CD4-positive, alpha-beta T cell treated with Interferon gamma for 1 hour (primary cell): ENCODE measurements around the gene ABCA2.
A peak's percentile ranks its signal among the peaks of the same experiment; 100 is the strongest.
"Not testable (repeated sequence)": the region's sequence is repeated elsewhere in the genome, so short reads cannot be mapped to it uniquely, and the experiment has no call there.

Source experiments
- DNase-seq: peaks from one replicate; pipeline ENCODE4 v3.0.0-alpha.2; 2020

ABCA2 gene

DNA sequence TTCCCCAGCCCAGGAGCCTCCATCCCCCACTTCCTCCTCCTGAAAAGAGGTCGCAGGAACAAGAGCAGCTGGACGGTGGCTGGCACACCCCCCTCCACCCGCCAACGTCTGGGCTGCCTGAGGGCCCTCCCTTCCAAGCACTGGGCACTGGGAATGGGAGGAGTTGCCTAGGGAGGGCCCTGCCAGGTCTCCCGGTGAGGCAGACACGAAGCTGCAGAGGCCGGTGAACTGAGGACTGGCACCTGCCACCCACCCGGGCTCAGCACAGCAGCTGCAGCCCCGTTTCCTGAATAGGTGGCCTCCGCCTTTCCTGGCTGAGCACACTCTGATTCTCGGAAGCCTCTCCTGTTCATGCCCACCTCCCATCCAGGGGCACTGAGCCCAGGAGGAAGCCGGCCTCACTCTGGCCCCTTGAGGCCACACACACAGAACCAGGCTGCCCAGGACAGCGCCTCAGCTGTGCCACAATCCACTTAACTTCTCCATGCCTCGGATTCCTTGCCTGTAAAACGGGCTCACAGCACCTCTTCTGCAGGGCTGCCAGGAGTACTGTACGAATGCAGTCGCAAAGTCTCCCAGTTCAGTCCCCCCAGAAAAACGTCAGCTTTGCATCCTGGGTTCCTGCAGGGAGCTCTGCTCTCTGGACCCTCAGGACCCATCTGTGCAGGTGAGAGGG, 16.6 kb upstream of the ABCA2 start:
- DNase-seq: no peak

DNA sequence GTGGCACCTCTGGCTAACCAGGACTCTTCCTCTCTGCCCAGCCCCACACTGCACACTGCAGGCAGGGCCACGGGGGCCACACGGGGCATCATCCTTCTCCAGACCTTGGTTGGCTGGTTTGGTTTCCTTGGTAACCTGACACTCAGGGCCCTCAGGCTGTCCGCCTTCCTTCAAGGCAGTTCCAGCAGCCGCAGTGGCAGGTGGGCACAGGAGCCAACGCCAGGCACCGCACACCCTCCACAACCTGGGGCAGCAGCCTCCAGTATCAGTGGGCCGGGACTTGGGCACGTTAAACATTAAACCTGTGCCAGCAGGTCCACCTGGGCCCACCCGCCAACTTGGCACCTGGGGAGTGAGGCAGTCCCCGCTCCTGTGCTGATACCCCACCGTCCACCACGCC, 16.0 kb upstream of the ABCA2 start:
- DNase-seq: no peak

DNA sequence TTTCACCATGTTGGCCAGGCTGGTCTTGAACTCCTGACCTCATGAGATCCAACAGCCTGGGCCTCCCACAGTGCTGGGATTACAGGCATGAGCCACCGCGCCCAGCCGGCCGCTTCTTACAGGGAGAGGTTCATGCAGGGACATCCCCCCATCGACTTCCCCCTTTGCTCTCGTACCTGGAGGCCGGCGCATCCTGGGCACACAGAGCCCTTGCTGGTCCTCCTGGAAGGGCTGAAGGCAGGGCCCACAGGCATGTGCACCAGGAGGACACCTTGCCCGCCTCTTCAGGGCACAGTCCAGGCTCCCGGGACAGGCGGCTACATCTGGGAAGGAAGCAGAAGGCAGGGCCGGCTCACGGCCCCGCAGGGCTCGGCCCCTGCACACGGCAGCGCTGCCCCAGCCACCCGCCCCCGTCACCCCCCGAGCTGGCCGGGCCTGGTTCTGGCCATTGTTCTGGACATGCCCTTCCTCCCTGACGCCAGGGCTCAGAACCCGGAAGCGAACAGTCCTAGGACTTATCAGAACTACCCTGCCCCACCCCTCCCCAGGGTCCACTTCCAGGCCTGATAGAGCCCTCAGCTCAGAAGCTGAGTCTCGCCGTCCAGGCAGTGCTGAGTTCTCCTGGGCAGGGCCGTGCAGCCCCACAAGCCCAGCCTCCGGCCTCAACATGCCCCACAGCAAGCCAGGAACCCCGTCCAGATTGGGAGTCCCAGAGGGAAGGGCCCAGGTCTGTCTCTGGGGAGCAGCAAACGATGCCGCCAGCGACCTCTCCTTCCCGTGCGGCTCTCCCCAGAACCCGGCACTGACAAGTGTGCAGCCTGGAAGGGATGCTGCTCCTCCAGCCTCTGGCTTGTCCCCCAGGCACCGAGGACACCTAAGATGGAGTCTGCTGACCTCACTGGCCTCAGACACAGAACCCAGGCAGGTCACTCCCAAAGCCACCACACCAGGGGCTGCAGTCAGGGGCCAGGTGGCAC, 15.0 kb upstream of the ABCA2 start:
- no peak for DNase-seq

DNA sequence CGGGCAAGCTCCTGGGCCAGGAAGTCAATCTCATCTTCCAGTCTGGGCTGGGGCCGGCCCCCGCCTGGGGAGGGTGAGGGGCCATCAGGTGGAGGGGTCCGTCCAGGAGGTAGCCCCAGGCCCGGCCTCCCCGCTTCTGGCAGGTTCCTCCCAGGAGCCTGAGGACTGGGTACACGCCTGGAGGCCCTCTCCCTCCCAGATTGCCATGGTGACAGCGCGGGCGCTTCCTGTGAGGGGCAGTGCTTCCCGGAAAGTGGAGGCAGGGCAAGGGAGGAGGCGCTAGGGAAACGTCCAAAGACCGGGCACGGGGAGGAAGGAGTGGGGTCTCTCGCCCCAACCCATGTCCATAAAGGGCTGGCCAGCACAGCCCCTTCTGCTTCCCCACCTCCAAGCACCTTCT, 13.1 kb upstream of the ABCA2 start:
- DNase-seq: no peak

DNA sequence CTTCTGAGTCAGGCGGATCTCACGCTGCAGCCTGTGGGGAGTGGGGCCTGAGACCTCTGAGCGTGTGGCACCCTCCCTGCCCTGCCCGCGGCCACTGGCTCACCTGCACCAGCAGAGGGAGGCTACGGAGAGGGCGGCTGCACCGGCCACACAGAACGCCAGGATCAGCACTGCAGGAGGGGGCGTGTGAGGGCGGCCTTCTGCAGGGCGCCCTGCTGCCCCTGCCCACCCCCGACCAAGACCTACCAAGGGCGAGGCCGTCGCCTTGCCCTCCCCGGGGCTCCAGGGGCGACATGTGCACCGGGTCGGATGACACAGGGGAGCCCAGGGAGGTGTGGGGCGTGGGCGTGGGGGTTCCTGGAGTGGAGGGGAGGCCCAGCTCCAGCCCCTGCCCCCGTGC, 12.5 kb upstream of the ABCA2 start:
- no peak for DNase-seq

DNA sequence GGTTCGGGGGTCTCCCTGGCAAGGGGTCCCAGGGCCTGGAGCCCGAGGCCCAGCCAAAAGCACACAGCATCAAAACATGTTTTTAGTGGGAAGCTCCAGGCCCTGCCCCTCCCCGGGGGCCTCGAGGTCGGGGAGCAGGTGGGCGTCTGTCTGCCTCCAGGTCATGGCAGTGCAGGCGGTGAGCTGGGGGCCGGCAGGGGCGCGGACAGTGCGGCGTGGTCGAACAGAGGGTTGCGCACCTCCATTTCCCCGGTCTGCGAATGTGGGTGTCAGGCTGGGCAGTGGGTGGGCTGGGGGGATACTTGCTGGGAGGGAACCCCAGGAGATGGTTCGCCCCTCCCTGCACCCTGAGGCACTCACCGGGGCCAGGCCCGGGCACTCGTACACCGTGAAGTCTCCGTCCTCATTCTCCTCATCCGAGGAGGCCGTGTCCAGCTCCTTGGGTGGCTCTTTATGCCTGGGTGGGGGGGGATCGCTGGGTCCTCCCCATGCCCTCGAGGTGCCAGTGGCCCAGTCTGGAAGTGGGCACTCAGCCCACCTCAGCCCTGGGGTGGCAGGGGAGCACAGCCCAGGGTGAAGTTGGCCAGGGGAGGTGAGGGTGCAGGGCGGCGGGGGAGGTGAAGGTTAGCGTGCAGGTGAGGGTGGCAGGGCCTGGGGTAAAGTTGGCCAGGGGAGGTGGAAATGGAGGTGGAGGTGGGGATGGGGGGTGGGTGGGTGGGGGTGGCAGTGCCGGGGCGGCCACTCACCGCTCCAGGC, 11.8 kb upstream of the ABCA2 start:
- no peak for DNase-seq

DNA sequence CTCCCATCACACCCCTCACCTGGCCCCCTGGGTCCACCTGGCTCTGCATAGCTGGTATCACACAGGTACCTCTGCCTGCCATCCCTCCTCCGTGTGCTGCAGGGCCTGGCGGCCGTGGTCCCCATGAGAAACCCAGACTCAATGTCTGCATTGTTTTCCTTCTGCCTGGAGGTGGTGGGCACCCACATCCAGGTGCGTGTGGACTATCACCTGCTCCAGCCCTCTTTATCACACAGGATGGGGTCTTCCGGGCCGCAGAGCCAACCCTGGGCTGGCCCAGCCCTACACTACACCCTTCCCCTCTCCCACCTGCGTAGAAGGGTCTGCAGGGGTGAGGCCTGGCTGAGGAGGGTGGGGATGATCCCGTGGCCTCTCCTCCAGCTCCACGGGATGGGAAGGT, 10.9 kb upstream of the ABCA2 start:
- no peak for DNase-seq

DNA sequence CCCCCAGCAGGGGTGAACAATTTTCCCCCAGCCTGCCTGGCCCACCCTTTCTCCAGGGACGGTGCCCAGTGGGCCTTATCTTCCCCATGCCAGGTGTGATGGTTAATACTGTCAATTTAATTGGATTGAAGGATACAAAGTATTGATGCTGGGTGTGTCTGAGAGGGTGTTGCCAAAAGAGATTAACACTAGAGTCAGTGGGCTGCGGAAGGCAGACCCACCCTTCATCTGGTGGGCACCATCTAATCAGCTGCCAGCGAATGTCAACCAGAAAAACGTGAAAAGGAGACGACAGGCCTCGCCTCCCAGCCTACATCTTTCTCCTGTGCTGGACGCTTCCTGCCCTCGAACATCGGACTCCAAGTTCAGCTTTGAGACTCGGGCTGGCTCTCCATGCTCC, 9.4 kb upstream of the ABCA2 start:
- no peak for DNase-seq

DNA sequence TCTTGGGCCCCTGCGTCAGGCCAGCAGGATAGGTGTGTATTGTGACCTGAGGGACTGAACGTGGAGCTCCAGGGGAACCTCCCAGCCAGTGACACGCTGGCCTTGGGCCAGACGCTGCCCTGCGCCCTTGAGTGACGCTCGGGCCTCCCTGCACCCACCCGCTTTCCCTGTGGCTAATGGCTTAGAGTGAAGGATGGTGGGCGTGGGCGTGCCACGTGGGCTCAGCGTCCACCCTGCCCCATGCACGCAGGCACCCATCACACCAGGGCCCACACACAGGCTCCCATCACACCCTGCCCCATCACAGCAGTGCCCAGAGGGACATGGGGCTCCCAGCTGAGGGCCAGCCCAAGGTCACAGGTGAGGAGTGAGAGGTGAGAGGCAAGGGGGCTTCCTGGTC, 9.0 kb upstream of the ABCA2 start:
- DNase-seq: no peak

DNA sequence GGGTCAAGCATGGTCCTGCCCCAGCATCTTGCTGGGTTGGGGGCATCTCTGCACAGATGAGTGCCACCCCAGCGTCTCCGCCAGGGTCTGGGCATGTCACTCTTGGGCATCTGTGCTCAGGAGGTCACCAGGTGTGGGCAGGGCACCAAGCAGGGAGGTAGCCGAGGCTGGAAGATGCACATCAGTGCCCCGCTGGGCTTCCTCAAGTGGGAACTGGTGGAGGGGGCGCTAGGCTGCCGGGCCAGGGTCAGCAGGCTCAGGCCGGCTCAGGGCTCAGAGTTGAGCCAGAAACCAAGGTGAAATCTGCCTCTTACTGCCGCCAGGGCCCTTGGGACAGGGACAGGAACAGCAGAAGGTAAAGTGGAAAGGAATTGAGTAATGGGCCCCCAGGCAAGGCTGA, 7.9 kb upstream of the ABCA2 start:
- DNase-seq: no peak

DNA sequence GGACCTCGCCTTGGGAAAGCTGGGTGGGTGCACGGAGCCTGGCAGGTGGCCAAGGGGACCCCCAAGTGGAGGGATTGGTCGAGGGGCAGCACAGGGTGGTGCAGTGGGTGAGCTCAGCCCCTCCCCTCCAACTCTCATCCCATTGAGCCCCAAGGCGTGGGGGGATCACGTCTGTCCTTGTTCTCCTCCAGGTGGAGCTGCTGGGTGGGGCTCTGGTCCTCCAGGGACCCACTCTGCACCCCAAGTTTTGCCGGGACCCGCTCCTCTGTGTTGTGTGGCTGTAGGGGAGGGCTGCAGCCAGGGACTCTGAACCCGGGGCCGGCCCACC, 7.4 kb upstream of the ABCA2 start:
- no peak for DNase-seq

DNA sequence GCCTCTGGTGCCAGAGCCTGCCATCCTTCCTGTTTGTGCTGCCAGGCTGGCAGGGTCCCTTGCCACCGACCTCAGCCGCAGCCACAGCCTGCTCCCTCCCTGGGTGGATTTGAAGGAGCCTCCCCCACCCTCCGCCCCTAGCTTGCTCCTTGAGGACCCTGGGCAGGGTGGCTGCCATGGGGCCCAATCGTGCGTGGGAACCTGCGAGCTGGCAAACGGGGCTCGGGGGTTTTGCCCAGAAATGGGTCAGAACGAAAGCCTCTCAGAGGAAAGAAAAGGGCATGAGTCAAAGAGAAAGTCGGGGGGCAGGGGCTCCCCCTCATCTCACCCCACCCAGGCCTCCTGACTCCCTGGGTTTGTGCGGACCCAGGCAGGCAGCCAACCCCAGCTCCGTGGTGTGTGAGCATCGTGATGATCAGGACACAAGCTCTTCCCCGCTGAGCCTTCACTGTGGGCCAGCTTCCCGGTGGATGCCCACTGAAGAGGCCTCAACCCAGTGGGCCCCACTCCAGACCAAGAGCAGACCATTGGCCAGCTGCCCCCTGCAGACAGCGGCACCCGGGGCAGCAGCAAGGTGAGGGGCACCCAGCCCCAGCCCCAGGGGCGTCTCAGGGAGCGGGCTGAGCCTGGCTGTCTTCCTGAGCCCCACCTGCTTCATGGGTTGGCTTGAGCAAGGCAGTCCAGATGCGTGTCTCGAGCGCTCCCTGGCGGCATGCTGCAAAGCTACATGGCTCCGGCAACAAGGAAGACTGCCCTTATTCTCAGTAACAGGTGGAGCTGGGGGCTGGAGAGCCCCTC, 6.9 kb upstream of the ABCA2 start:
- DNase-seq: peak; percentile 86

DNA sequence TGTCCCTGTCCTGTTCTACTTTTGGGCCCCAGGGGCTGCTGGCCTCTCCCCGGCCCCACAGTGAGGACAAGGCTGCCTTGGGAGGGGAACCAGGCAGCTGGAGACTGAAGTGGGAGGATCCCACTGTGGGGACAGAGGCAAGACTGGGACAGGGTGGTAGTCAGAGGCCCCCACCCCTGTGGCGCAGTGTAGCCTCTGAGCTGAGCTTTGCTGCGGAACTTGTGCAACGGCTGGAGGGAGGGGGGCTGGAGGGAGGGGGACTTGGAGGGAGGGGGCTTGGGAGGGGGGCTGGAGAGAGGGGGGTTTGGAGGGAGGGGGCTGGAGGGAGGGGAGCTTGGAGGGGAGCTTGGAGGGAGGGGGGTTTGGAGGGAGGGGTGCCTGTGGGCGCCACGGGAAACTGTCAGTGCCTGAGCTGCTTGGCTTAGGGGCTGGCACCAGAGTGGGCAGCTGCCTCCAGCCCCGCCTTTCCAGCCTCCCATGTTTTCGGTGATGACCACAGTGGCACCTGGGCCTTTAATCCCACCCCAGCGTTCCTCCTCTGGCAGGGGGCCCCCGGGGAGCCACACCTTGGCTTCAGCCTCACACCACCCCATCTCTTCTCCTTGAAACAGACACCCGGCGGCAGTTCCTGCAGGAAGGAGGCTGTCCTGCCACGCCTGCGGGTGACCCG, 6.1 kb upstream of the ABCA2 start:
- no peak for DNase-seq

DNA sequence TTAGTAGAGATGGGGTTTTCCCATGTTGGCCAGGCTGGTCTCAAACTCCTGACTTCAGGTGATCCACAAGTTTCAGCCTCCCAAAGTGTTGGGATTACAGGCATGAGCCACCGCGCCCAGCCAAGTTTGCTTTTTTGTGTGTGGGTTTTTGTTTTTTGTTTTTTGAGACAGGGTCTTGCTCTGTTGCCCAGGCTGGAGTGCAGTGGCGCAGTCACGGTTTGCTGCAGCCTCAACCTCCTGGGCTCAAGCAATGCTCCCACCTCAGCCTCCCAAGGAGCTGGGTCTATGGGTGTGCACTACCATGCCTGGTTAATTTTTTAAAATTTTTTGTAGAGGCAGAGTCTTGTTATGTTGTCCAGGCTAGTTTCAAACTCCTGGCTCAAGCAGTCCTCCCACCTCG, 5.4 kb upstream of the ABCA2 start:
- not testable (repeated sequence) for DNase-seq

DNA sequence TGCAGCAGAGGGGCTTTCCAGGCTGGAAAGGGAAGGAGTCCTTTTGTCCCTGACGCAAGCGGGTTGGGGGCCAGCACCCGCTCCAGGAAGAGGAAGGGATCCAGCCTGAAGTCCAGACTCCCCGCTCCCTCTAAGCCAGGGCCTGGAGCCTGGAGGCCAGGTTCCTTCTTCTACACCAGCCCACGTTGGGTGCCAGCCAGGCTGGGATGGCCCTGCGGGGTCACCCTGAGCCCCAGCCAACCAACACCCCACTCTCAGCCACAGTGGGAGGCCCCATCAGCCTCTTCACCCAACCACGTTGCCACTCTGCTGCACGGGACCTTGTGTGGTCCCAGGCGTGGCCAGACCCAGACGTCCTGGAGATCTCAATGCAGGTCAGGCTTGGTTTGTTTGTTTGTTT, 4.8 kb upstream of the ABCA2 start:
- peak; percentile 68 for DNase-seq

DNA sequence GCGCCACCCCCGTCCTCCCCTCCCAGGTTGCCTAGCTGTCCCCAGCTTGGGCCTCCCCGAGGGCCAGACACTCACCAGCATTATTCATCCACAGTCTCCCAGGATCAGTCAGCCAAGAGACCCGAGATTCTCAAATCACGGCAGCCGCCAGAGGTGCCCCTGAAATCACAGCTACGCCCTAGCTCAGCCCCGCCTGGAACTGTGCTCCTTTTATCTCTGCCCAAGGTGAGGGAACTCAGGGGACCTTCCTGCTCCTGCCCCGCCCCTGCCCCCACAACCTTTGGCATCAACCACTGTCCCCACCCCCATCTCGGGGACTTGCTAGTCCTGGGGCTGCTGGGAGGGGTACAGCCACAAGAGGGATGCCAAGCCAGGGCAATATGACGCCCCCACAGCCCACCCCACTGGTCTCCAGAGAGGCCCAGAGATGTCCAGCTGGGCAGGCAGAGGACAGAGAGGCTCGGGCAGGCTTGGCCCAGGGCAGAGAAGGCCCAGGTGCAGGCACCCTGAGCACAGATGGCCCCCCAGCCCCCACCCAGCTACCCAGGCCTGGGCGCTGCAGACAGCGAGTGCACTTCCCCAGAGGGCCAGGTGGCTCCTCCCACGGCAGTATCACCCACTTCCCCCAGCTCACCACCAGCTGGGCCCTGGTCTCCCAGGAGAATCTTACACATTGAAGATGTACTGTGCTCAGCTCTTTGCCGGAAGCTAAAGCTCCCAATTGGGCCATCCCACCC, 4.0 kb upstream of the ABCA2 start, which contains the start of gene FUT7:
Gene FUT7 (minus strand): TSS at position 185 of the 737 bp plus-strand sequence. CDS start 97 bp downstream, at position 88.
- peak; percentile 62 for DNase-seq

DNA sequence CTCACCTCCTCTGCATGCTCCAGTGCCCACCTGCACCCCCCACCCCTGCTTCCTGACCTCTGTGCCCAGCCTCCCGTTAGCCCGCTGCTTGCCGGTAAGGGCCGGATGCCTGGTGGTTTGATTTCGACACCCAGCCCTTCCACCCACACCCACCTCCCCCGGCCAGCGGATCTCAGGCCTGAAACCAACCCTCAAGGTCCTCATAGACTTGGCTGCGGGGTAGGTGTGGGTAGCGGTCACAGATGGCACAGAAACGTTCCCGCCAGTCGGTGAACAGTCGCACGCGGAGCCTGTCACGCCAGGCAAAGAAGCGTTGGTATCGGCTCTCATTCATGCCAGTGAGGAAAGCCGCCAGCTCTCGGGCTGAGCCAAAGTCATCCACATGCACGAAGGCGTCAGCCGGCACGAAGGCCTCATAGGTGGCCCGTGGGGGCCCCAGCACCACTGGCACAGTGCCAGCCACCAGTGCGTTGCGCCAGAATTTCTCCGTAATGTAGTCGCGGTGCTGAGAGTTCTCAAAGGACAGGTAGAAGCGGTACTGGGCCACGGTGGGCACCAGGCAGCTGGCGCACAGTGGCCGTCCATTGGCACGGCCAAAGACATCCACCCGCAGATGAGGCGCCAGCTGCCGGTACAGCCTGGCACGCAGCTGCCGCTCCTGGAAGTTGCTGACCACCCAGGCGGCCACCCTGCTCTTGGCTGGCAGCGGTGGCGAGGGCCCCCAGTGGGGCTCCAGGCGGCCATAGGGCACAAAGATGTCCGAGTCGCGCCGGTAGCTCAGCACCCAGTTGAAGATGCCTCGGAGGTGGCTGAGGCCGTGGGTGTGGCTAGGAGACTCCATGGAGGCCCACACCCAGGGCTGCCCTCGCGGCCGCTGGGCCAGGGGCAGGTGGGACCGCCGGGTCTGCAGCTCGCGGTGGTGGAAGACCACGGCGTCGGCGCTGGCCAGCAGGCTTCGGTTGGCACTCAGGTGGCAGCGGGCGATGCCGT, 2.8 kb upstream of the ABCA2 start:
- peak; percentile 51 for DNase-seq

DNA sequence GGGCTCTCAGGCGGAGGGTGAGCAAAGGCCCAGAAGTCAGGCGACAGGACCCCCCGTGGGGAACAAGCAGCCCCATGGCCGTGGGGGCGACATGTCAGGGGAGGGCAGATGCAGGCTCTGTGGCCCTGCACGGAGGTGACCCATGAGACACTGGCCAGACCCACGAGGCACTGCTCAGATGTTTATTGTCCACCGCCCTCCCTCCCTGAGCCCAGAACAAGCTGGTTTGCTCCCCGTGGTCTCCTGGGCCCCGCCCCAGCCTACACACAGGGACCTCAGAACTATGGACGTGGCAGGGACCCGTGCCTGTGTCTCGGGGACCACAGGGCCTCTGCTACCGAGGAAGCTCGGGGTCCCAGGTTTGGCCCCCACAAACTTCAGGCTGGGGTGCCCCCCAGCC, 2.0 kb upstream of the ABCA2 start:
- DNase-seq: no peak

DNA sequence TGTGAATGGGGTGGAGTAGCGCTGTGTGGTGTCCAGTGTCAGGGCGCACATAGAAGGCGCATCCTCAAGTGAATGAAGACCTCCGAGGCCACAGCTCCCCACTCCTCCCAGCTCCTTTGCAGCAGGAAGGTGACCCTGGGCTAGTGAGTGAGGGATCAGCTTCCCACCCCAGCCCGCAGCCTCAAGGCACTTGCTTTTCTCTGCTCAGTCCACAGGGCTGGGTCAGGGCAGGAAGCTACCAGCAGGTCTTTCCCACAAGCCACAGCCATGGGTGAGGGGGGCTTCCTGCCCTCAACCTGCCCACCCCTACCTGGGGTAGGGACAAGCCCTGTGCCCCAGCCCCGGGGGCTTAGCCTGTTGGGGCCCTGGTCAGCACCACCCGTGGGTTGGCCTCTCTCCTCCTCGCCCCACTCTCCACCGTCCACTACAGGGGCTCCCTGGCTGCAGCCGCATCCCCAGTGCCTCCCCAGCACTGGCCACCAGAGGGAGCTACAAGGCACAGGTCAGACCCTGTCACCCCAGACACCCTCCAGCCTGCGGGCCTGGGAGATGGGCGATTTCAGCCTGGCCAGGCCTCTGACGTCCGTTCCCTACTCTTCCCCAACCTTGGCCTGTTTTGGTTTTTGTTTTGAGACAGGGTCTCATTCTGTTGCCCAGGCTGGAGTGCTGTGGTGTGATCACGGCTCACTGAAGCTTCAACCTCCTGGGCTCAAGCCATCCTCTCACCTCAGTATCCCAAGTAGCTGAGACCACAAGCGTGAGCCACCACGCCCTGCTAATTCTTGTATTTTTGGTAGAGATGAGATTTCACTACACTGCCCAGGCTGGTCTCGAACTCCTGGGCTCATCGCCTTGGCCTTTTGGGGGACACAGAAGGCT, 1.3 kb upstream of the ABCA2 start:
- DNase-seq: peak; percentile 67
